ENCODE data around the gene STEAP3.

DNA sequence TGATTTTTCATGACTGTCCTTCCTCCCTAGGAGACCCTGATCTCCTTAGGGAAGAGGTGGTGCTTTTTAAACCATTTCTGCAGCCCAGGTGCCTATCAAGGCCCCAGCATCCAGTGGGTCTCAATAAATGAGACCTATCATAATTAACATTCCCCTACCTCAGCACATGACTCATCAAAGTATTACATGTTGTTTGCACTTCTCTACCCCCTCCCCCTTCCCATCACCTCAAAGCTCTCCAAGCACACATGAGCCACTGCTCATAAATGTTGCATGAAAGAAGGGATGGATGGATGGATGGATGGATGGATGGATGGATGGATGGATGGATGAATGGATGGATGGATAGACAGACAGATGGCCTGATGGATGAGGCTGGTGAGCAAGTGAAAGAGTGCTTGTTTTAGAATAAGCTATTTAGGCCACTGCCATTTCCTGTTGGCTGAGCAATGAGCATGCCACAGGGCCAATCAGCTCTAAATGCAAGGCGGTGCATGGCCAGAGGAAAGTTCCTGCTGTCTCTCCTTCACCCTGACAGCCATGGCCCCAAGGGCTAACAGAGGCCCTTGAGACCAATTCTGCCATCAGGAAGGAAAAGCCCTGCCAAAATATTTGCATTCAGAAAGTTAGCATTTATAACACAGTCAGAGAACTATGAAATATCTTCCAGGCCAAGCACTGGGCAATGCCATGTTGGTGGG, 20.9 kb upstream of the STEAP3 start:
- TF ChIP-seq, protein P1, sequence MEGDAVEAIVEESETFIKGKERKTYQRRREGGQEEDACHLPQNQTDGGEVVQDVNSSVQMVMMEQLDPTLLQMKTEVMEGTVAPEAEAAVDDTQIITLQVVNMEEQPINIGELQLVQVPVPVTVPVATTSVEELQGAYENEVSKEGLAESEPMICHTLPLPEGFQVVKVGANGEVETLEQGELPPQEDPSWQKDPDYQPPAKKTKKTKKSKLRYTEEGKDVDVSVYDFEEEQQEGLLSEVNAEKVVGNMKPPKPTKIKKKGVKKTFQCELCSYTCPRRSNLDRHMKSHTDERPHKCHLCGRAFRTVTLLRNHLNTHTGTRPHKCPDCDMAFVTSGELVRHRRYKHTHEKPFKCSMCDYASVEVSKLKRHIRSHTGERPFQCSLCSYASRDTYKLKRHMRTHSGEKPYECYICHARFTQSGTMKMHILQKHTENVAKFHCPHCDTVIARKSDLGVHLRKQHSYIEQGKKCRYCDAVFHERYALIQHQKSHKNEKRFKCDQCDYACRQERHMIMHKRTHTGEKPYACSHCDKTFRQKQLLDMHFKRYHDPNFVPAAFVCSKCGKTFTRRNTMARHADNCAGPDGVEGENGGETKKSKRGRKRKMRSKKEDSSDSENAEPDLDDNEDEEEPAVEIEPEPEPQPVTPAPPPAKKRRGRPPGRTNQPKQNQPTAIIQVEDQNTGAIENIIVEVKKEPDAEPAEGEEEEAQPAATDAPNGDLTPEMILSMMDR (IDR thresholded peaks at IDR 0.05), result no peak
- TF ChIP-seq POLR2A (IDR thresholded peaks at IDR 0.05), result no peak

Data from right lobe of liver (tissue), 4 donors.